Activated naive CD8-positive, alpha-beta T cell treated with anti-CD3 and anti-CD28 coated beads for 36 hours (primary cell): ENCODE results near the gene ZBP1. TPM values are rescaled to one million over a fixed set of nuclear protein-coding genes. Genes with fewer than 3 reads are reported as not detected.

Source experiments
- DNase-seq: peaks from one replicate; pipeline ENCODE4 v3.0.0; 2021
- H3K27ac Mint-ChIP-seq: one replicate; pipeline ENCODE4 v1.8.0; 2022; ENCODE audit warnings: mild to moderate bottlenecking, moderate library complexity, mixed read lengths
- H3K27me3 Mint-ChIP-seq: one replicate; pipeline ENCODE4 v1.8.0; 2022; ENCODE audit warnings: mild to moderate bottlenecking, mixed read lengths
- H3K36me3 Mint-ChIP-seq: one replicate; pipeline ENCODE4 v1.8.0; 2021; ENCODE audit warnings: mild to moderate bottlenecking, mixed read lengths
- H3K4me1 Mint-ChIP-seq: one replicate; pipeline ENCODE4 v1.8.0; 2021; ENCODE audit warnings: mixed read lengths
- H3K4me3 Mint-ChIP-seq: one replicate; pipeline ENCODE4 v1.8.0; 2022; ENCODE audit warnings: mild to moderate bottlenecking, moderate library complexity, mixed read lengths
- H3K9me3 Mint-ChIP-seq: one replicate; pipeline ENCODE4 v1.8.0; 2022; ENCODE audit warnings: mixed read lengths
- total RNA-seq, 2 experiments: library from RNA; stranded (reverse); gene quantifications; one replicate each; pipeline ENCODE4 v1.2.3, GENCODE V29; 2021

ZBP1 gene
- total RNA-seq, 2 experiments from 2014 or later: 0.68 to 1.2 TPM

DNA sequence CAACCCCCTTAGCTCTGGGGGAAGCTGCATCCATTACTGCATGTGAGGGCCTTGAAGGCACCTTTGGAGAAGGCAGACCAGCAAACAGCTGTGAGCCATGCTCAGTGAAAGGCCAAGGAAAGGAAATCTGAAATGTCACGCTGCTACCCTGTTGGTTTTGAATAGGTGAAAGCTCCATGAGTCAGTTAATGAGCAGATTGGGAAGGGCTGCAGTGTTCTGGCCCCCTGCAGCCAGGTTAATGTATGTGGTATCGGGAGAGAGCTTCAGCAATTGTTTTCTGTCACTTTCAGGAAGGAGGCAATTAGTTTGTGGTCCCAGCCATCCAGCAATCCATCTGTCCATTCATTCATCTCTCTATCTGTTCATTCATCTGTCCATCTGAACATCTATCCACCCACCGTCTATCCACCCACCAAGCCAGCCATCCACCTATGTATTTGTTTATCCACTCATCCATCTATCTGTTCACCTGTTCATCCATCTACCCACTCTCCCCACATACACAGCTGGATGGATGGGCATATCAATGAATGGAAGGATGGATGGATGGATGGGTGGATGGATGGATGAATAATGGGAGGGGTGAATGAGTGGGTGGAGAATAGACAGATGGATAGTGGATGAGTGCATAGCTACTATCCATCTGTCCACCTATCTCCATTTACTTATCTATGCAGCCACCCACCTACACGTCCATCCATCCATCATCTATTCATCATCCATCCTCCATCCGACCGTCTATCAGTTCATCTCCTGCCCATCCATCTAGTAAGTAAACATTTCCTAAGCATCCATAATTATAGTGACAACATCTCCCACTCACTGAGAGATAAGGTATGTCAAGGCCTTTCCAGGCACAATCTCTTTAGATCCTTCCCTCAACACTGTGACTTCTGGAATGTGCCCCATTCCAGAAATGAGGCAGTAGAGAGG, 43.3 kb downstream of the ZBP1 start:
- no peaks in the 10 kb centered on the region for H3K4me1 Mint-ChIP-seq
- no peak overlapping the region for H3K4me3 Mint-ChIP-seq
- H3K9me3 Mint-ChIP-seq: no peaks in the 10 kb centered on the region
- peaks cover 37% of the 10 kb centered on the region for H3K27me3 Mint-ChIP-seq
- no peak for DNase-seq
- no peak overlapping the region for H3K27ac Mint-ChIP-seq
- no peaks in the 10 kb centered on the region for H3K36me3 Mint-ChIP-seq

DNA sequence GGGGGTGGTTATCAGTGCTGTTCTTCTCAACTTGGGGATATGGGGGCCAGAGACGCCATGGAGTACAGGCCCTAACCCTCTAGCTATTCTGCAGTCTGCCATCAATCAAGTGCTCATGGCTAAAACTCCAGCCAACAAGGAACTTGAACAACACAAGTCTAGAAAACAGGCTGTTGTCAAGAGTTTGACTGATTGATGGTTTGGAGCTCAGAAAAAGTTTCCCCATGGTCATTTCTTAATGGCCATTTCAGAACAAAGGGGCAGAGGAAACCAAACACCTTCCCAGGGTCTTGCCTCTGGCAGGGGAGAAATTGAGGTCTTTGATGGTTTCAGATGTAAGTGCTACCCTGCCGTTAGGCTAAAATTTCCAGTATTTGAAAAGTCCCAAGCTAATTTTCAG, 44.2 kb downstream of the ZBP1 start:
- no peaks in the 10 kb centered on the region for H3K9me3 Mint-ChIP-seq
- H3K36me3 Mint-ChIP-seq: no peaks in the 10 kb centered on the region
- H3K27me3 Mint-ChIP-seq: peaks cover 29% of the 10 kb centered on the region
- no peak for DNase-seq
- no peak overlapping the region for H3K4me3 Mint-ChIP-seq
- H3K27ac Mint-ChIP-seq: no peak overlapping the region
- no peaks in the 10 kb centered on the region for H3K4me1 Mint-ChIP-seq

DNA sequence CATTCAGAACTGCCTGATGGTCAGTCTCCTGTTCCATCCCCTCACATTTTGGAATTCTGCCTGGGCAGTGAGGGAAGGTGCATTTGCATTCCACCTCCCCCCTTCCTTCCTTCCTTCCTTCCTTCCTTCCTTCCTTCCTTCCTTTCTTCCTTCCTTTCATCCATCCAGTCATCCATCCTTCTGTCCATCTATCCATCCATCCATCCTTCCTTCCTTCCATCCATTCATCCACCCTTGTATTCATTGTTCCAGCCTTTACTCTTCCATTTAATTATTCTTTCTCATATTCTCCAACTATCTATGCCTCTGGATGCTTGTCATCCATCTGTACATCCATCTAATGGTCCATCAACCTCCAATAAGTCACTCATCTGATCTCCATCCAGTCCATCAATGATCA, 45.3 kb downstream of the ZBP1 start:
- no peaks in the 10 kb centered on the region for H3K4me1 Mint-ChIP-seq
- no peaks in the 10 kb centered on the region for H3K9me3 Mint-ChIP-seq
- H3K36me3 Mint-ChIP-seq: no peaks in the 10 kb centered on the region
- no peak overlapping the region for H3K27ac Mint-ChIP-seq
- H3K27me3 Mint-ChIP-seq: peaks cover 18% of the 10 kb centered on the region
- no peak overlapping the region for H3K4me3 Mint-ChIP-seq
- DNase-seq: no peak

DNA sequence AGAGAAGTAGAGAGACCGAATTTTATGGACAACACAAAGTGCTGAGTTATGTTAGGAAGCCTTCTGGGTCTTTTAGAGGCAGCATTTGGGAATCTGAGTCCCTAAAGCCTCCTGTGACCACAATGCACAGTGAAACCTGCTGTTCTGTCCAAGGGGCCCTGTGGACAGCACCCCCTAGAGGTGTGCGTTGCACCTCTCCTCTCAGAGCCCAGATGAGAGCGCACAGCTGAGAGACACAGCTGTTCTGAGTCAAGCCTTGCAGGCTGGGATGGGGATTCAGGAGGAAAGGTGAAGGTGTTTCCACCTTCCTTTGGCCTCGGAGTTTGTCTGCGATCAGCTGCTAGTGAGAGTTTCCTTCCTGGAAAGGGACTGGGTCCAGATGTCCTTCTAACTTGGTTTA, 46.3 kb downstream of the ZBP1 start:
- H3K27me3 Mint-ChIP-seq: peaks cover 16% of the 10 kb centered on the region
- H3K36me3 Mint-ChIP-seq: no peaks in the 10 kb centered on the region
- no peak for DNase-seq
- no peak overlapping the region for H3K27ac Mint-ChIP-seq
- H3K4me1 Mint-ChIP-seq: no peaks in the 10 kb centered on the region
- H3K4me3 Mint-ChIP-seq: no peak overlapping the region
- H3K9me3 Mint-ChIP-seq: no peaks in the 10 kb centered on the region

DNA sequence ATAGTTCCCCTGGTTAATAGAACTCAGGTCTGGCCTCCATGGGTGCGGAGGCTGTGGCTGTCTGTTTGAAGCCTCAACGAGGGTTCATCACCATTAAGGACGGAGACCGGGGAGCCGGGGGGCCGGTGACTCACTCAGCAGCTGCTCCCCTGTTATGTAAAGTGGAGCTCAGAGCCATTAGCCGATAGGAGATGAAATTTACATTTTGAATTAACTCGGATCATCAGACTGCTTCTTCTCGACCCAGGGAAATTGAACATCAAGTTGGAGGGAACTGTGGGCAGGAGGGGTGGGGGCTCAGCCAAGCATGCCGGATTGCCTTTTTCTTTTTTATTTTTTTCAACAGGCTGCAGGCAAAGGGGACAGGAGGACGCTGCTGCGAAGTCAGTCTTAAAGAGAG, 47.0 kb downstream of the ZBP1 start:
- H3K27ac Mint-ChIP-seq: no peak overlapping the region
- peaks cover 12% of the 10 kb centered on the region for H3K27me3 Mint-ChIP-seq
- no peaks in the 10 kb centered on the region for H3K9me3 Mint-ChIP-seq
- H3K4me1 Mint-ChIP-seq: no peaks in the 10 kb centered on the region
- H3K36me3 Mint-ChIP-seq: no peaks in the 10 kb centered on the region
- H3K4me3 Mint-ChIP-seq: no peak overlapping the region
- DNase-seq: no peak

DNA sequence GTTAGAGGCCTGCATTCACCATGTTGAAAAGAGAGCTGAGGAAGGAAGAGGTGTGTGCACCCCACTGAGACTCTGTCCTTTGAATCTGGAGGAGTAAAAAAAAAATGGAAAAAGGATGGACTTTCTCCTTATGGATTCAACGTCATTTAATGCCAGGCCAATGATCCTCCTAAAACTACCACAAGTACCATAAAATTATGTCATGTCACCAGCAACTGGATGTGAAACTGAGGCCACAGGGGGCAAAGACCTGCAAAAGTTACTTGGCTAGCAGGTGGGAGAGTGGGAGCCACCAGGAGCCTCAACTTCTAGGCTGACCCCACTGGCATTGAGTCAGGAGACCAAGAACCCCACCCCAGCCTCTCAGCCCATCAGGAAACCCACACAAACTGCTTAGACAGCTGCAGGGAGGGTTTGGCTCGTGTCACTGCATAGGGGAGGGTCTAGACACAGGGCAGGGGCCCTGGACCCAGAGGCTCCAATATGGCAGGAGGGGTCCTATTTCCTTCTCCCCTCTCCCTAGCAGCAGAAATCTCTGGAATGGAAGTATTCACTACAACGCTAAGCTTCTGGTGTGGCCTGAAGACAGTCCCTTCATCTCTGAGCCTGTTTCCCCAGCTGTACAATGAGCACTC, 48.3 kb downstream of the ZBP1 start:
- Mint-ChIP-seq H3K4me1 (no peaks in the 10 kb centered on the region), H3K27me3 (peaks cover 16% of the 10 kb centered on the region), H3K36me3 (no peaks in the 10 kb centered on the region), H3K27ac (no peak overlapping the region), H3K4me3 (no peak overlapping the region), H3K9me3 (no peaks in the 10 kb centered on the region)
- no peak for DNase-seq

DNA sequence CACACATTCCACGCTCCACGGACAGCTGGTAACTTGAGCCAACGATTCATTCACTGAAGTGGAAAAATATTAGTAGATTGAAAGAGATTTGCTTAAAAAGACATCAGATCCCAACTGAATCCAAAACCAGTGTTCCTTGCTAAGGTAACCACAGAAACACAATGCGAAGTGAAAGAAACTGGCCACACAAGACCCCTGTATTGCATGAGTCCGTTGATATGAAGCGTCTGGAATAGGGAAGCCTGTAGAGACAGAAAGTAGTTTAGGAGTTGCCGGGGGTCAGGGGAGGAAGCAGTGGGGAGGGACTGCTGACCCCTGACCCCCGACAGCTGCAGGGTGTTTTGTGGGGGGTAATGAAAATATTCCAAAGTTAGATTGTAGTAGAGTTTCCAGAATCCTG, 49.3 kb downstream of the ZBP1 start:
- Mint-ChIP-seq H3K27ac (no peak overlapping the region), H3K4me3 (no peak overlapping the region), H3K9me3 (no peaks in the 10 kb centered on the region), H3K27me3 (peaks cover 16% of the 10 kb centered on the region), H3K36me3 (no peaks in the 10 kb centered on the region), H3K4me1 (no peaks in the 10 kb centered on the region)
- no peak for DNase-seq

DNA sequence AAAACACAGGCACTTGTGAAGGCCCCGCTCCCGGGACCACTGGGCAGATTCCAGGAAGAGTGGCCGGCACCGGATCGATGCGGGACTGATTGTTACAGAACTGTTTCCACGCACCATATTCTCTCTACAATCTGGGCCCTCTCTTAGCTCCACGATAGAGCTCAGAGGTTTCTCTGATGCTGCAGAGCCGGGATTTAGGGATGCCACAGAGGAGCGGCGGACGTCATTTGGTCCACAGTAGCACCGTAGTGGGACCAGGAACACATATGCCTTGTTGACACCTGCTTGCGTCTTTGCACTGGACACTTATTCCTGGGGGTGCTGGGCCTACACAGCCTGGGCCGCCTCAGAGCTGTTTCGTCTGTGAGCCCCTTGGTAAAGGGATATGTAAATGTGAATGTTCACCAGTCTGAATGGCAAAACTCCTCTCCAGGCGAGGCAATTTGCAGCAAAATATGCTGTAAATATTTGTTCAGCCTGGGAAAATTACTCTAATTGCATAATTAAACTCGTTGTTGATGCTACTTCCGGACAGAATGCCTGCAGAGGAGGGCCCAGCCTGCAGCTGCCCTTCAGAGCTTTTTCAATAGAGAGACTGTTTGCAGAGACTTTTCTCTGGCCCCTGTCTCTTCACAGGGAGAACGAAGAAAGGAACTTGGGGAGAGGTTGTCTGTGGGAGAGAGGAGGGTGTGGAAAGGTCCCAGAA, 49.9 kb downstream of the ZBP1 start:
- Mint-ChIP-seq H3K27ac (no peak overlapping the region), H3K27me3 (peaks cover 16% of the 10 kb centered on the region), H3K36me3 (no peaks in the 10 kb centered on the region), H3K9me3 (no peaks in the 10 kb centered on the region), H3K4me3 (no peak overlapping the region), H3K4me1 (no peaks in the 10 kb centered on the region)
- DNase-seq: no peak

DNA sequence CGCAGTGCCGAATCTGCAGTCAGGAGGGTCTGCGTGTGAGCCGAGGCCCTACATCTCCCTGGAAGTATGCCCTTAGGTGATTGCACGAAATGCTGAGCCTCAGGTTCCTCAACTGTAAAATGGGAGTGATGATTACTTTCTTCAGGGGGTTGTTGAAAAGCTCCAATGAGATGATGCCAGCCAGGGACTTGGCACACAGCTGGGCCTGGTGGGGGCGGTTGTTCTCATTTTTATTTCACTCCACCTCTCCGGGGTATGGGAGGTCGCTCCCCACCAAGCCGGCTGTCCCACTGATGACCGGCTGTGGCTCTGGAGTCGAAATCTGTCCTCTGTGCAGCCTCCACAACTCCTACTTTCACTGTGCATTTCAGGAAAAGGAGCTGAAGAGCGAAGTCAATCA, 51.3 kb downstream of the ZBP1 start:
- Mint-ChIP-seq H3K27ac (no peak overlapping the region), H3K4me3 (no peak overlapping the region), H3K27me3 (peaks cover 12% of the 10 kb centered on the region), H3K4me1 (no peaks in the 10 kb centered on the region), H3K36me3 (no peaks in the 10 kb centered on the region), H3K9me3 (no peaks in the 10 kb centered on the region)
- DNase-seq: no peak

DNA sequence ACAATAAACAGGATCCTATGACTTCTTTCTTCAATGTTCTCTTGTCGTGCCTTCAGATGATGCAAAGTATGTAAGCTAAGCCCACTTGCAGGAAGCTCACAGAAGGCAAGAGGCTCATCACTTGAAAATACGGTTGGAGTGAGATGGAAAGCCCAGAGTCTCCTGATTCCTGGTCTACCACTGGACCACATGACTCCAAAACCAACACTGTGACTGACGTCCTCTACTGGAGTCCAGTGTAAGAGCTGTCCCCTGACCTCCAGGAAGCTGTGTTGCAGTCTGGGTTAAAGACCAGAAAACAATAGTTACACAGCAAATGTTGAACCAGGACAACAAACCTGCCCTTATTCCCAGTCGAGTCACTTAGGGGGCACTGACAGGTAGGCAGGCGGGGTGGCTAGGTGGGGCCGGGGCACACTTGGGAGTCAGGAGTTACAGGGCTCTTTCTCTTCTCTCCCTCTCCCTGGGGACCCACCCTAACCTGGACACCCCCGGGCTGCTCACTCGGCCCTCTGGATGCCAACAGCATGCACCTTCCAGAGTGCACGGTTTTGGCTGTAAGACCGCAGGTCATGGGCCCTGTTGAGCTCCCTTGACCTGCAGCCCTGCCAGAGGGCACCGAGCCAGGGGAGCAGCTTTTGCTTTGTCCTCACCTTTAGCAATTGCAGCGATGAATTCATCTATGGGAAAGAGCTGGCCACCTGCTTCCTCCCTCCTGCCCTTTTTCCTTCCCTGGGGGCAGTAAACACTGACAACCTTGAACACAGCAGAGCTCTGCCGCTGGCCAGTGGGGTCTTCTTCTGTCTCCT, 51.9 kb downstream of the ZBP1 start:
- Mint-ChIP-seq H3K4me1 (no peaks in the 10 kb centered on the region), H3K9me3 (no peaks in the 10 kb centered on the region), H3K27ac (no peak overlapping the region), H3K4me3 (no peak overlapping the region), H3K27me3 (peaks cover 11% of the 10 kb centered on the region), H3K36me3 (no peaks in the 10 kb centered on the region)
- no peak for DNase-seq

DNA sequence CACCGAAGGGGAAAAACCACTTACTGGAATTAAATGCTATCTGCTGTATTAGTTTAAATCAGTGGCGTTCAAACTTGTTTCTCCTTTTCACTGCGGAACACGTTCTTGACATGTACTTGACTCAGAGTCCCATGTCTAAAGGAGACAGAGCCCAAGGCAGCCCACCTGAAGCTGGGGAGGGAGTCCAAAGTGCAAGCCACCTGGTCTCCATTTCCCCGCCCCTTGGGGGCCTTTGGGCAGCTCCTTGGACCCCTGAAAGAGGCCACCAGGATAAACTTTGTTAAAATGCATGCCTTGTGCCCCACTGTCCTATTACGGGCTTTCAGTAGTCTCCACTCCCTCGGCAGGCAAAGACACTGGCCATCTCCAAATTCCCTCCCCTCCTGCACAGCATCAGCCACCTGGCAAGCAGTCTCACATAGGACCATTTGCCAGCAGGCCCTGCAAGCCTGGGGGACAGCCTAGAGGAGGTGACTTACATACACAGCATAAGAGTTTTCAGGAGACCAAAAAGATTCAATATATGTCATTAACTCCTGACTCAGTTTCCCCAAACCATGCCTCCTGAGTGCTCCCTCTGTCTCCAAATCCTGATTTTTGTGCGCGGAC, 52.7 kb downstream of the ZBP1 start:
- H3K27me3 Mint-ChIP-seq: peaks cover 11% of the 10 kb centered on the region
- no peak overlapping the region for H3K27ac Mint-ChIP-seq
- no peaks in the 10 kb centered on the region for H3K9me3 Mint-ChIP-seq
- no peaks in the 10 kb centered on the region for H3K36me3 Mint-ChIP-seq
- DNase-seq: no peak
- H3K4me1 Mint-ChIP-seq: no peaks in the 10 kb centered on the region
- H3K4me3 Mint-ChIP-seq: no peak overlapping the region

DNA sequence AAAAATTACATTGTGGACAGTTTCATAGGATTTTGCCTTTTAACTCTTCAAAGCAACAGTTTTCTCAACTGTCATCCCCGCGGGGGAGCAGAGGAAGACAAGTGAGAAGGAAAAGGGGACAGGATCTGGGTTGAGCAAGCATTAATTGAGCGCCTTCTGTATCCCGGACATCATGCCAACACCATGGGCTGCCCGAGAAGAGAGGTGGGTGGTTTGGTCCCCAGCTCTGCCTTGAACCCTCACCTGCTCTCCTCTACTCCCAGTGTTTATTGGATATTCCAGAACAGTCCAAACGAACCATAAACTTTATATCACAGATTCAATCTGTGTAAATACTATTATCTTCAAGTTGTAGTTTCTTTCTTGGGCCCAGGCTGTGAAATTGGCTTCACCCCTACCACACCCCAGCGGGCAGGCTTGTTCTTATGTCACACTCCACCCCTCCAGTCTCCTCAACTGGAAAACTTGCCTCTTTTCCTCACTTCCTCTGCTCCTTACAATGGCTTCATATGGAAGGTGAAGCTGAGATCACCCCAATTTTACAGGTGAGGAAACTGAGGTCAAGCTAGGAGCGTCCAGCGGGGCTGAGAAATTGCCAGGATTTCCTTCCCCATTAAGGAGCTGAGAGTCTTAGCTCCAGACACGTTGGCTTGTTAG, 53.3 kb downstream of the ZBP1 start:
- Mint-ChIP-seq H3K27ac (no peak overlapping the region), H3K9me3 (no peaks in the 10 kb centered on the region), H3K36me3 (no peaks in the 10 kb centered on the region), H3K27me3 (peaks cover 11% of the 10 kb centered on the region), H3K4me1 (no peaks in the 10 kb centered on the region), H3K4me3 (no peak overlapping the region)
- no peak for DNase-seq

DNA sequence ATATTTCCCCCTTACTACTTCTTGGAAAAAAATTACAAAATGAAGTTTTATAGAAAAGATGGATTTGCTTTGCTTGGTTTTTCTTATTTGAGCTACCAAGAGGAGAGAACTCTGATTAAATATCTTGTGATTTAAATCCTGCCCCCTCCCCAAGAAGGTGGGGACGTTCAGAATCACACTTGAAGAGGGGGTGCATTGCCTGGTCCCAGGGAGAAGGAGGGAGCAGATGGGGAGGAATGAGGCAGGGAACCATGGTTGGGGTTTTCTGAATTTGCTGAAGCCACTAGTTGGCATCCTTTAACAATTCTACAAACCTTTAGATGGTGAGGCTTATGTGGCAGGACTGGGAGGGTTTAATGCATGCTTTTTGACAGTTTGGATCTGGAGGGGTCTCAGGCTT, 53.8 kb downstream of the ZBP1 start:
- Mint-ChIP-seq H3K27me3 (peaks cover 11% of the 10 kb centered on the region), H3K27ac (no peak overlapping the region), H3K9me3 (no peaks in the 10 kb centered on the region), H3K4me3 (no peak overlapping the region), H3K4me1 (no peaks in the 10 kb centered on the region), H3K36me3 (no peaks in the 10 kb centered on the region)
- DNase-seq: no peak

DNA sequence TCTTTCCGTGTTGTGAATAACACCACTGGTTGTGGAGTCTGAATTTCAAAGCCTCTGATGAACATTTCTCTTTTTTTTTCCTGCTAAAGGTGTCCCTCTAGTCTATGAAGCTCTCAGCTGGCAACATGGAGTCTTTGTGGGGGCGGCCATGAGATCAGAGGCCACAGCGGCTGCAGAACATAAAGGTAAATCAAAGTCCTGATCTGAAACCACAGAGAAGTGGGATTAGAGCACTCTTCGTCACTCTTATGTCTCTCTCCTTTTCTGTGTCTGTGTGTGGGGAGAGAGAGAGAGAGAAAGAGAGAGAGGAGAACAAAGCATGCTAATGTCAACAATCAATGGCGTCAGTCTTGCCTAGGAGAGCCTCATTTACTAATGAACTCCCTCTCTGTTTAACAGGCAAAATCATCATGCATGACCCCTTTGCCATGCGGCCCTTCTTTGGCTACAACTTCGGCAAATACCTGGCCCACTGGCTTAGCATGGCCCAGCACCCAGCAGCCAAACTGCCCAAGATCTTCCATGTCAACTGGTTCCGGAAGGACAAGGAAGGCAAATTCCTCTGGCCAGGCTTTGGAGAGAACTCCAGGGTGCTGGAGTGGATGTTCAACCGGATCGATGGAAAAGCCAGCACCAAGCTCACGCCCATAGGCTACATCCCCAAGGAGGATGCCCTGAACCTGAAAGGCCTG, 55.1 kb downstream of the ZBP1 start:
- no peaks in the 10 kb centered on the region for H3K36me3 Mint-ChIP-seq
- no peaks in the 10 kb centered on the region for H3K4me1 Mint-ChIP-seq
- no peak for DNase-seq
- no peak overlapping the region for H3K27ac Mint-ChIP-seq
- H3K4me3 Mint-ChIP-seq: no peak overlapping the region
- H3K9me3 Mint-ChIP-seq: no peaks in the 10 kb centered on the region
- peaks cover 11% of the 10 kb centered on the region for H3K27me3 Mint-ChIP-seq
